ENCODE data around the gene CISTR.

- TF ChIP-seq GATA3 (IDR thresholded peaks at IDR 0.05; ENCODE audit: low read depth, low read length) (no peak), GATA2 (IDR thresholded peaks at IDR 0.05; ENCODE audit: low read depth, low read length) (no peak)
Observed at GRCh38 chr12:53699678-53700025, 52.1 kb downstream of the CISTR start.
